Astrocyte (in vitro differentiated cells and primary cell): ENCODE data around the gene ALDH2.

Experiments
- CTCF ChIP-seq: IDR thresholded peaks from 2 replicates; pipeline ENCODE4 v1.5.1; 2011; ENCODE audit warnings: low read depth, mild to moderate bottlenecking, inconsistent platforms, low read length, moderate library complexity; ENCODE audit not compliant: insufficient read depth
- EZH2 ChIP-seq: IDR thresholded peaks from 2 replicates; pipeline ENCODE4 v1.6.1; 2012; ENCODE audit warnings: mild to moderate bottlenecking, low read length, inconsistent platforms; ENCODE audit not compliant: insufficient read depth

- TF ChIP-seq CTCF: no peak
- no peak for TF ChIP-seq EZH2
These were observed 5.6 kb upstream of the ALDH2 start for GRCh38 chr12:111761099-111761498.
